H9 (cell line): ENCODE data around the gene BTBD1. TPM values are rescaled to one million over a fixed set of nuclear protein-coding genes. Genes with fewer than 3 reads are reported as not detected.

Source experiments
- DNase-seq: peaks from one replicate; pipeline ENCODE4 v3.0.0-alpha.2; 2017
- H2AFZ ChIP-seq: one replicate; pipeline ENCODE4 v1.6.1; 2013; ENCODE audit warnings: mild to moderate bottlenecking, low read length, control low read depth, moderate library complexity
- H2AK5ac ChIP-seq: 2 replicates; pipeline ENCODE4 v1.6.1; 2013; ENCODE audit warnings: low read length, control low read depth, mixed read lengths; ENCODE audit not compliant: insufficient read length
- H2BK120ac ChIP-seq: one replicate; pipeline ENCODE4 v1.6.1; 2013; ENCODE audit warnings: low read depth, mild to moderate bottlenecking, low read length, control low read depth, inconsistent platforms; ENCODE audit not compliant: poor library complexity, severe bottlenecking
- H2BK12ac ChIP-seq: 2 replicates; pipeline ENCODE4 v1.6.1; 2013; ENCODE audit warnings: low read length, control low read depth, mixed read lengths, low read depth; ENCODE audit not compliant: insufficient read length
- H2BK15ac ChIP-seq: 2 replicates; pipeline ENCODE4 v1.6.1; 2013; ENCODE audit warnings: low read depth, low read length, control low read depth
- H2BK20ac ChIP-seq: one replicate; pipeline ENCODE4 v1.6.1; 2013; ENCODE audit warnings: low read depth, mild to moderate bottlenecking, low read length, control low read depth, inconsistent platforms; ENCODE audit not compliant: poor library complexity, severe bottlenecking
- H2BK5ac ChIP-seq: 2 replicates; pipeline ENCODE4 v1.6.1; 2013; ENCODE audit warnings: low read length, control low read depth, mixed read lengths; ENCODE audit not compliant: insufficient read length
- H3K14ac ChIP-seq: 2 replicates; pipeline ENCODE4 v1.6.1; 2013; ENCODE audit warnings: low read length, control low read depth; ENCODE audit not compliant: insufficient read depth
- H3K18ac ChIP-seq: 2 replicates; pipeline ENCODE4 v1.6.1; 2013; ENCODE audit warnings: low read depth, mild to moderate bottlenecking, mixed read lengths, low read length, control low read depth; ENCODE audit not compliant: insufficient read length
- H3K23ac ChIP-seq: 2 replicates; pipeline ENCODE4 v1.6.1; 2013; ENCODE audit warnings: low read length, control low read depth, mixed read lengths, low read depth; ENCODE audit not compliant: insufficient read length
- H3K23me2 ChIP-seq: 2 replicates; pipeline ENCODE4 v1.6.1; 2013; ENCODE audit warnings: low read depth, mild to moderate bottlenecking, mixed read lengths, low read length, control low read depth; ENCODE audit not compliant: insufficient read length, poor library complexity, severe bottlenecking
- H3K27ac ChIP-seq: 2 replicates; pipeline ENCODE4 v1.5.1; 2013; ENCODE audit warnings: low read length, control low read depth, mixed read lengths, low read depth; ENCODE audit not compliant: insufficient read length
- H3K27me3 ChIP-seq: 2 replicates; pipeline ENCODE4 v1.6.1; 2013; ENCODE audit warnings: low read length, control low read depth, inconsistent platforms; ENCODE audit not compliant: insufficient read depth
- H3K4ac ChIP-seq: 2 replicates; pipeline ENCODE4 v1.6.1; 2013; ENCODE audit warnings: low read depth, mild to moderate bottlenecking, control low read depth, inconsistent platforms, low read length, moderate library complexity
- H3K4me1 ChIP-seq: 2 replicates; pipeline ENCODE4 v1.6.1; 2013; ENCODE audit warnings: low read length, control low read depth, inconsistent platforms; ENCODE audit not compliant: insufficient read depth
- H3K4me2 ChIP-seq: 2 replicates; pipeline ENCODE4 v1.6.1; 2013; ENCODE audit warnings: low read length, control low read depth, mixed read lengths; ENCODE audit not compliant: insufficient read length, insufficient read depth
- H3K56ac ChIP-seq: 2 replicates; pipeline ENCODE4 v1.6.1; 2013; ENCODE audit warnings: low read depth, mild to moderate bottlenecking, mixed read lengths, low read length, control low read depth; ENCODE audit not compliant: insufficient read length
- H3K79me1 ChIP-seq: 2 replicates; pipeline ENCODE4 v1.6.1; 2013; ENCODE audit warnings: low read depth, mild to moderate bottlenecking, moderate library complexity, low read length, control low read depth, inconsistent platforms; ENCODE audit not compliant: insufficient read depth, poor library complexity, severe bottlenecking
- H3K79me2 ChIP-seq: 2 replicates; pipeline ENCODE4 v1.6.1; 2013; ENCODE audit warnings: low read length, control low read depth, inconsistent platforms; ENCODE audit not compliant: insufficient read depth
- H3K9ac ChIP-seq: 2 replicates; pipeline ENCODE4 v1.6.1; 2013; ENCODE audit warnings: low read length, control low read depth, mixed read lengths; ENCODE audit not compliant: insufficient read length; ENCODE audit errors: extremely low read depth
- H3K9me3 ChIP-seq: one replicate; pipeline ENCODE4 v1.6.1; 2013; ENCODE audit warnings: low read depth, low read length, inconsistent platforms; ENCODE audit not compliant: control insufficient read depth
- H3T11ph ChIP-seq: one replicate; pipeline ENCODE4 v1.6.1; 2013; ENCODE audit warnings: mild to moderate bottlenecking, low read length, control low read depth, inconsistent platforms
- H4K20me1 ChIP-seq: one replicate; pipeline ENCODE4 v1.6.1; 2013; ENCODE audit not compliant: control insufficient read depth, insufficient read length, insufficient read depth
- H4K5ac ChIP-seq: 2 replicates; pipeline ENCODE4 v1.6.1; 2013; ENCODE audit warnings: low read depth, mild to moderate bottlenecking, mixed read lengths, low read length, control low read depth; ENCODE audit not compliant: insufficient read length
- H4K8ac ChIP-seq: replicated peaks from 2 replicates; pipeline ENCODE4 v1.6.1; 2013; ENCODE audit warnings: low read length, control low read depth, mixed read lengths, low read depth; ENCODE audit not compliant: insufficient read length
- H4K91ac ChIP-seq: 2 replicates; pipeline ENCODE4 v1.6.1; 2013; ENCODE audit warnings: low read depth, mild to moderate bottlenecking, moderate library complexity, mixed read lengths, low read length, control low read depth; ENCODE audit not compliant: insufficient read length
- H3K27ac Mint-ChIP-seq, 3 experiments: 2 replicates in 2 of 3; 3 replicates in 1 of 3; pipeline ENCODE4 v1.8.0; 2020 to 2021; ENCODE audit warnings: mixed read lengths in 3 of 3, mild to moderate bottlenecking in 1 of 3, moderate library complexity in 1 of 3
- H3K27me3 Mint-ChIP-seq: 2 replicates; pipeline ENCODE4 v1.8.0; 2021; ENCODE audit warnings: low read depth, mild to moderate bottlenecking, moderate library complexity, mixed read lengths
- H3K36me3 Mint-ChIP-seq, 3 experiments: 2 replicates in 2 of 3; 3 replicates in 1 of 3; pipeline ENCODE4 v1.8.0; 2020 to 2021; ENCODE audit warnings: low read depth in 3 of 3, mixed read lengths in 3 of 3; ENCODE audit not compliant: insufficient read depth in 1 of 3
- H3K4me1 Mint-ChIP-seq, 2 experiments: 2 replicates each; pipeline ENCODE4 v1.8.0; 2020; ENCODE audit warnings: mixed read lengths in 2 of 2
- H3K4me3 Mint-ChIP-seq, 2 experiments: 2 replicates in 1 of 2; 3 replicates in 1 of 2; pipeline ENCODE4 v1.8.0; 2020 to 2021; ENCODE audit warnings: mild to moderate bottlenecking in 2 of 2, mixed read lengths in 2 of 2, moderate library complexity in 1 of 2
- H3K9me3 Mint-ChIP-seq, 2 experiments: 2 replicates in 1 of 2; 3 replicates in 1 of 2; pipeline ENCODE4 v1.8.0; 2020; ENCODE audit warnings: mild to moderate bottlenecking in 2 of 2, mixed read lengths in 2 of 2, moderate library complexity in 1 of 2
- WGBS: extraction: QIAGEN DNeasy Blood & Tissue Kit; methylation state at CpG from one replicate; pipeline ENCODE4 v1.1.7; 2013; ENCODE audit warnings: missing lambda C conversion rate, low lambda C conversion rate, mixed read lengths; ENCODE audit not compliant: insufficient read length; ENCODE audit errors: extremely low coverage; 5-methylcytosine and 5-hydroxymethylcytosine counted together
- total RNA-seq: library from RNA; stranded (reverse); gene quantifications from 2 replicates; pipeline ENCODE4 v1.2.1, GENCODE V29; 2021
- TF ChIP-seq, protein P1 (sequence below): fragments of 200-600 bp; sonication (generic); conservative IDR thresholded peaks from 3 replicates; pipeline ENCODE4 v1.8.0; 2021; ENCODE audit warnings: antibody characterized with exemption, mild to moderate bottlenecking

BTBD1 gene
- total RNA-seq, 1 experiment from 2014 or later, result 43.3 TPM

DNA sequence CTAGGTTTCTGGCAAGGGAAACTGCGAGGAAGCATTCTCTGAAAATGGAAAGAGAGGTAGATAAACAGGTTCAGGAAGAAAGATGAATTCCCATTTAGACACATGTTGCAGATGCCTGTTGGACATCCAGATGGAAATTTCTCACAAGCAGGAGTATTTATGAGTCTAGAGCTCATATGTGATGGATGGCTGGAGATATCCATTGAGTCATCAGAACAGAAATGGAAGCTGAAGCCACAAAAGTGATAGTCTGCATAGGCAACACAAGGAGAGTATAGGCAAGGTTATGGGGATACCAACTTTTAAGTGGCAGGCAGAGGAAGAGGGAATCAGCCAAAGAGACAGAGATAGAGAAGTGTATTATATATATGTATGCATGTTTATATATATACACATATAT is 87.3 kb downstream of the BTBD1 start:
- H2BK20ac ChIP-seq, result no peak overlapping the region
- Mint-ChIP-seq H3K36me3 (no peaks in the 10 kb centered on the region), H3K4me3 (no peak overlapping the region), H3K27me3 (peaks cover 13% of the 10 kb centered on the region), H3K27ac (no peak overlapping the region), H3K9me3 (no peaks in the 10 kb centered on the region), H3K4me1 (no peaks in the 10 kb centered on the region)
- H3K79me2 ChIP-seq, result no peaks in the 10 kb centered on the region
- DNase-seq, result no peak
- H3K4me1 ChIP-seq, result no peaks in the 10 kb centered on the region
- H4K20me1 ChIP-seq, result no peaks in the 10 kb centered on the region
- no peak overlapping the region for H3K56ac ChIP-seq
- no peak overlapping the region for H3K14ac ChIP-seq
- H2BK120ac ChIP-seq, result no peak overlapping the region
- no peaks in the 10 kb centered on the region for H3K9me3 ChIP-seq
- H3K4me2 ChIP-seq, result no peak overlapping the region
- H2BK12ac ChIP-seq, result no peak overlapping the region
- H3K9ac ChIP-seq, result no peak overlapping the region
- H3K79me1 ChIP-seq, result no peaks in the 10 kb centered on the region
- H3T11ph ChIP-seq, result no peak overlapping the region
- H3K18ac ChIP-seq, result no peak overlapping the region
- no peaks in the 10 kb centered on the region for H3K23me2 ChIP-seq
- no peak overlapping the region for H2BK15ac ChIP-seq
- H4K91ac ChIP-seq, result no peak overlapping the region
- H4K5ac ChIP-seq, result no peak overlapping the region
- TF ChIP-seq, protein P1, sequence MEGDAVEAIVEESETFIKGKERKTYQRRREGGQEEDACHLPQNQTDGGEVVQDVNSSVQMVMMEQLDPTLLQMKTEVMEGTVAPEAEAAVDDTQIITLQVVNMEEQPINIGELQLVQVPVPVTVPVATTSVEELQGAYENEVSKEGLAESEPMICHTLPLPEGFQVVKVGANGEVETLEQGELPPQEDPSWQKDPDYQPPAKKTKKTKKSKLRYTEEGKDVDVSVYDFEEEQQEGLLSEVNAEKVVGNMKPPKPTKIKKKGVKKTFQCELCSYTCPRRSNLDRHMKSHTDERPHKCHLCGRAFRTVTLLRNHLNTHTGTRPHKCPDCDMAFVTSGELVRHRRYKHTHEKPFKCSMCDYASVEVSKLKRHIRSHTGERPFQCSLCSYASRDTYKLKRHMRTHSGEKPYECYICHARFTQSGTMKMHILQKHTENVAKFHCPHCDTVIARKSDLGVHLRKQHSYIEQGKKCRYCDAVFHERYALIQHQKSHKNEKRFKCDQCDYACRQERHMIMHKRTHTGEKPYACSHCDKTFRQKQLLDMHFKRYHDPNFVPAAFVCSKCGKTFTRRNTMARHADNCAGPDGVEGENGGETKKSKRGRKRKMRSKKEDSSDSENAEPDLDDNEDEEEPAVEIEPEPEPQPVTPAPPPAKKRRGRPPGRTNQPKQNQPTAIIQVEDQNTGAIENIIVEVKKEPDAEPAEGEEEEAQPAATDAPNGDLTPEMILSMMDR, result no peak
- H2AK5ac ChIP-seq, result no peak overlapping the region
- WGBS, result no CpG with 5 or more reads among the region's 1 CpG
- no peak overlapping the region for H2BK5ac ChIP-seq
- H3K4ac ChIP-seq, result no peak overlapping the region
- H3K23ac ChIP-seq, result no peak overlapping the region
- H3K27me3 ChIP-seq, result no peaks in the 10 kb centered on the region
- H4K8ac ChIP-seq, result no peak overlapping the region
- H3K27ac ChIP-seq, result no peak overlapping the region
- H2AFZ ChIP-seq, result no peak overlapping the region
